Measurements from ENCODE around the gene RPS6KA4. TPM values are rescaled to one million over a fixed set of nuclear protein-coding genes. Genes with fewer than 3 reads are reported as not detected.

Gene RPS6KA4
- total RNA-seq, 1 experiment from 2014 or later, result 24.5 TPM

- Histone ChIP-seq H3K36me3 (ENCODE audit: insufficient read depth, low read length, poor library complexity, severe bottlenecking) (no peaks in the 10 kb centered on the region), H3K4me3 (ENCODE audit: low read depth, low read length, poor library complexity, severe bottlenecking) (no peak overlapping the region), H3K27ac (ENCODE audit: low read depth, low read length, poor library complexity, severe bottlenecking) (no peak overlapping the region), H3K4me1 (ENCODE audit: insufficient read depth, low read length, poor library complexity, severe bottlenecking) (no peaks in the 10 kb centered on the region), H3K9me3 (ENCODE audit: low read depth, low read length, poor library complexity, severe bottlenecking) (no peaks in the 10 kb centered on the region), H3K27me3 (replicated peaks; ENCODE audit: insufficient read depth, low read depth, low read length, poor library complexity) (no peaks in the 10 kb centered on the region)
- DNase-seq (ENCODE audit: low spot score), result no peak
- no TSS peak for BruUV-seq (replicated peaks)
- ChIA-PET POLR2A (ENCODE audit: low non-redundant PET) (no interaction called here), CTCF (interaction anchor here (1.9 kb wide), 1 partner anchor 11 kb away, joined by 14 read pairs; no protein-coding TSS in a partner anchor)
- TF ChIP-seq CTCF (conservative IDR thresholded peaks at IDR 0.05; ENCODE audit: low read depth, low read length) (peak; percentile 47), EZH2 (IDR thresholded peaks at IDR 0.05; ENCODE audit: borderline replicate concordance, low read depth, low read length, poor library complexity, severe bottlenecking) (no peak)
- intact Hi-C loops (cut with micrococcal nuclease; ENCODE audit: unreplicated experiment), result no loop called here
Measured at GRCh38 chr11:64343767-64344559, 15.0 kb upstream of the RPS6KA4 start.

- POLR2A ChIA-PET (ENCODE audit: low non-redundant PET), result no interaction called here
- no peak for DNase-seq (ENCODE audit: low spot score)
- Histone ChIP-seq H3K27ac (ENCODE audit: low read depth, low read length, poor library complexity, severe bottlenecking) (no peak overlapping the region), H3K27me3 (replicated peaks; ENCODE audit: insufficient read depth, low read depth, low read length, poor library complexity) (no peaks in the 10 kb centered on the region), H3K36me3 (ENCODE audit: insufficient read depth, low read length, poor library complexity, severe bottlenecking) (no peaks in the 10 kb centered on the region), H3K4me1 (ENCODE audit: insufficient read depth, low read length, poor library complexity, severe bottlenecking) (no peaks in the 10 kb centered on the region), H3K4me3 (ENCODE audit: low read depth, low read length, poor library complexity, severe bottlenecking) (no peak overlapping the region), H3K9me3 (ENCODE audit: low read depth, low read length, poor library complexity, severe bottlenecking) (no peaks in the 10 kb centered on the region)
- CTCF ChIA-PET, result interaction anchor here (1.9 kb wide), 1 partner anchor 10 kb away, joined by 14 read pairs; no protein-coding TSS in a partner anchor
- intact Hi-C loops (cut with micrococcal nuclease; ENCODE audit: unreplicated experiment), result no loop called here
- BruUV-seq (replicated peaks), result no TSS peak
- TF ChIP-seq EZH2 (IDR thresholded peaks at IDR 0.05; ENCODE audit: borderline replicate concordance, low read depth, low read length, poor library complexity, severe bottlenecking), result no peak
- TF ChIP-seq CTCF (conservative IDR thresholded peaks at IDR 0.05; ENCODE audit: low read depth, low read length), result no peak
Measured at GRCh38 chr11:64344787-64345186, 14.2 kb upstream of the RPS6KA4 start.

- Histone ChIP-seq H3K27ac (ENCODE audit: low read depth, low read length, poor library complexity, severe bottlenecking) (no peak overlapping the region), H3K4me1 (ENCODE audit: insufficient read depth, low read length, poor library complexity, severe bottlenecking) (no peaks in the 10 kb centered on the region), H3K36me3 (ENCODE audit: insufficient read depth, low read length, poor library complexity, severe bottlenecking) (no peaks in the 10 kb centered on the region), H3K4me3 (ENCODE audit: low read depth, low read length, poor library complexity, severe bottlenecking) (no peak overlapping the region), H3K9me3 (ENCODE audit: low read depth, low read length, poor library complexity, severe bottlenecking) (no peaks in the 10 kb centered on the region), H3K27me3 (replicated peaks; ENCODE audit: insufficient read depth, low read depth, low read length, poor library complexity) (no peaks in the 10 kb centered on the region)
- intact Hi-C loops (cut with micrococcal nuclease; ENCODE audit: unreplicated experiment), result no loop called here
- DNase-seq (ENCODE audit: low spot score), result no peak
- ChIA-PET CTCF (no interaction called here), POLR2A (ENCODE audit: low non-redundant PET) (no interaction called here)
- no peak for TF ChIP-seq CTCF (conservative IDR thresholded peaks at IDR 0.05; ENCODE audit: low read depth, low read length)
- no peak for TF ChIP-seq EZH2 (IDR thresholded peaks at IDR 0.05; ENCODE audit: borderline replicate concordance, low read depth, low read length, poor library complexity, severe bottlenecking)
- no TSS peak for BruUV-seq (replicated peaks)
Measured at GRCh38 chr11:64347193-64347867, 11.6 kb upstream of the RPS6KA4 start.

Data from A673 (cell line).